IMR-90 (cell line): Measurements from ENCODE around the gene SLC18A3. TPM values are rescaled to one million over a fixed set of nuclear protein-coding genes. Genes with fewer than 3 reads are reported as not detected.

Source experiments
- ATAC-seq: fragments of 200-7000 bp; cut with Tn5 transposase; 2 replicates; pipeline ENCODE4 v1.9.1; 2020; ENCODE audit warnings: low read depth, mild to moderate bottlenecking, moderate library complexity
- BruUV-seq: library from RNA; stranded (reverse); fragments of 400-500 nt; replicated peaks from 2 replicates; lab custom pipeline; 2021; lab: Mats Ljungman, UMichigan
- CTCF ChIA-PET: fragments of 300-600 bp; formaldehyde crosslinking; extraction: SDS; loops from one replicate; lab custom pipeline; 2021; ENCODE audit warnings: antibody characterized with exemption; lab: Yijun Ruan, JAX
- POLR2A ChIA-PET: fragments of 300-600 bp; sonication (Branson Sonifier 250); formaldehyde crosslinking; loops from one replicate; lab custom pipeline; 2022; ENCODE audit warnings: antibody characterized with exemption; ENCODE audit not compliant: unreplicated experiment; lab: Charles Lee
- DNase-seq: peaks from one replicate; pipeline ENCODE4 v3.0.0; 2013
- H2AFZ ChIP-seq: replicated peaks from 2 replicates; pipeline ENCODE3; 2013; ENCODE audit warnings: low read length, mild to moderate bottlenecking; ENCODE audit not compliant: poor library complexity
- H2AK5ac ChIP-seq: 2 replicates; pipeline ENCODE4 v1.6.1; 2013; ENCODE audit warnings: low read depth, low read length, inconsistent platforms
- H2AK9ac ChIP-seq: replicated peaks from 2 replicates; pipeline ENCODE3; 2013; ENCODE audit warnings: mild to moderate bottlenecking, low read depth, low read length, moderate library complexity; ENCODE audit not compliant: poor library complexity
- H2BK120ac ChIP-seq: 2 replicates; pipeline ENCODE4 v1.6.1; 2013; ENCODE audit warnings: low read depth, low read length, inconsistent platforms
- H2BK15ac ChIP-seq: 3 replicates; pipeline ENCODE4 v1.6.1; 2013; ENCODE audit warnings: low read depth, low read length, inconsistent platforms
- H2BK20ac ChIP-seq: 2 replicates; pipeline ENCODE4 v1.6.1; 2013; ENCODE audit warnings: low read depth, mild to moderate bottlenecking, inconsistent platforms, low read length, moderate library complexity
- H2BK5ac ChIP-seq: 2 replicates; pipeline ENCODE4 v1.6.1; 2013; ENCODE audit warnings: mild to moderate bottlenecking, low read depth, low read length, inconsistent platforms; ENCODE audit not compliant: poor library complexity, severe bottlenecking
- H3K14ac ChIP-seq: replicated peaks from 2 replicates; pipeline ENCODE4 v1.6.1; 2013; ENCODE audit warnings: low read depth, low read length, inconsistent platforms
- H3K18ac ChIP-seq: 2 replicates; pipeline ENCODE4 v1.6.1; 2013; ENCODE audit warnings: low read depth, low read length, control low read depth
- H3K23ac ChIP-seq: 2 replicates; pipeline ENCODE4 v1.6.1; 2013; ENCODE audit warnings: low read depth, low read length, inconsistent platforms
- H3K27ac ChIP-seq: 2 replicates; pipeline ENCODE4 v1.5.1; 2013; ENCODE audit warnings: mild to moderate bottlenecking, control low read depth, low read length; ENCODE audit not compliant: insufficient read depth
- H3K27me3 ChIP-seq: 2 replicates; pipeline ENCODE4 v1.6.1; 2013; ENCODE audit warnings: low read length; ENCODE audit not compliant: control insufficient read depth, insufficient read depth
- H3K36me3 ChIP-seq: 2 replicates; pipeline ENCODE4 v1.6.1; 2013; ENCODE audit warnings: low read length, mixed read lengths; ENCODE audit not compliant: control insufficient read depth, insufficient read depth
- H3K4ac ChIP-seq: 2 replicates; pipeline ENCODE4 v1.6.1; 2013; ENCODE audit warnings: low read depth, low read length, inconsistent platforms
- H3K4me1 ChIP-seq: 2 replicates; pipeline ENCODE4 v1.6.1; 2013; ENCODE audit warnings: low read length, mixed read lengths; ENCODE audit not compliant: control insufficient read depth, insufficient read depth
- H3K4me2 ChIP-seq: 2 replicates; pipeline ENCODE4 v1.6.1; 2013; ENCODE audit warnings: low read depth, mild to moderate bottlenecking, control low read depth, low read length, moderate library complexity
- H3K4me3 ChIP-seq: 2 replicates; pipeline ENCODE4 v1.5.1; 2013; ENCODE audit warnings: low read depth, mild to moderate bottlenecking, control low read depth, low read length, moderate library complexity; ENCODE audit not compliant: insufficient read depth
- H3K56ac ChIP-seq: 2 replicates; pipeline ENCODE4 v1.6.1; 2013; ENCODE audit warnings: low read length, inconsistent platforms; ENCODE audit not compliant: insufficient read depth; ENCODE audit errors: extremely low read depth
- H3K79me1 ChIP-seq, 2 experiments: 2 replicates each; pipeline ENCODE4 v1.6.1; 2013; ENCODE audit warnings: low read length in 2 of 2, inconsistent platforms in 1 of 2, low read depth in 1 of 2
- H3K9ac ChIP-seq: 2 replicates; pipeline ENCODE4 v1.6.1; 2013; ENCODE audit warnings: low read depth, low read length, control low read depth
- H3K9me1 ChIP-seq: 2 replicates; pipeline ENCODE4 v1.6.1; 2013; ENCODE audit warnings: low read length, inconsistent platforms; ENCODE audit not compliant: insufficient read depth
- H3K9me3 ChIP-seq: 2 replicates; pipeline ENCODE4 v1.6.1; 2013; ENCODE audit warnings: low read length; ENCODE audit not compliant: control insufficient read depth, insufficient read depth
- H4K20me1 ChIP-seq: 2 replicates; pipeline ENCODE4 v1.6.1; 2013; ENCODE audit warnings: low read length, inconsistent platforms; ENCODE audit not compliant: insufficient read depth
- H4K5ac ChIP-seq: 2 replicates; pipeline ENCODE4 v1.6.1; 2013; ENCODE audit warnings: mild to moderate bottlenecking, low read depth, low read length, control low read depth
- H4K8ac ChIP-seq, 2 experiments: 2 replicates each; pipeline ENCODE4 v1.6.1; 2013; ENCODE audit warnings: low read depth in 2 of 2, low read length in 2 of 2, control low read depth in 1 of 2, inconsistent platforms in 1 of 2
- H4K91ac ChIP-seq: 2 replicates; pipeline ENCODE4 v1.6.1; 2013; ENCODE audit warnings: low read depth, low read length, inconsistent platforms; ENCODE audit not compliant: insufficient read depth
- BHLHE40 ChIP-seq: fragments of 150-350 bp; IDR thresholded peaks from 2 replicates; pipeline ENCODE4 v1.6.1; 2016; ENCODE audit warnings: mild to moderate bottlenecking, low read depth, low read length
- CHD1 ChIP-seq: IDR thresholded peaks from 2 replicates; pipeline ENCODE4 v1.6.1; 2012; ENCODE audit warnings: low read depth, low read length, improper control_type of control experiment
- CTCF ChIP-seq: conservative IDR thresholded peaks from 2 replicates; pipeline ENCODE4 v1.5.1; 2012; ENCODE audit warnings: mild to moderate bottlenecking, low read depth, low read length, improper control_type of control experiment
- ELK1 ChIP-seq: fragments of 150-350 bp; IDR thresholded peaks from 2 replicates; pipeline ENCODE4 v1.6.1; 2016; ENCODE audit warnings: low read depth, mild to moderate bottlenecking, low read length, moderate library complexity, borderline replicate concordance
- FOS ChIP-seq: fragments of 150-350 bp; IDR thresholded peaks from 2 replicates; pipeline ENCODE4 v1.6.1; 2016; ENCODE audit warnings: low read depth, low read length
- MAFK ChIP-seq: IDR thresholded peaks from 2 replicates; pipeline ENCODE4 v1.6.1; 2012; ENCODE audit warnings: low read depth, low read length, improper control_type of control experiment
- MAZ ChIP-seq: IDR thresholded peaks from 2 replicates; pipeline ENCODE4 v1.6.1; 2012; ENCODE audit warnings: low read depth, mild to moderate bottlenecking, low read length, improper control_type of control experiment, moderate library complexity, borderline replicate concordance
- MXI1 ChIP-seq: IDR thresholded peaks from 2 replicates; pipeline ENCODE4 v1.6.1; 2012; ENCODE audit warnings: low read depth, mild to moderate bottlenecking, low read length, moderate library complexity, borderline replicate concordance
- NFE2L2 ChIP-seq: fragments of 150-350 bp; IDR thresholded peaks from 2 replicates; pipeline ENCODE4 v1.6.1; 2016; ENCODE audit warnings: low read depth, mild to moderate bottlenecking, low read length
- POLR2A ChIP-seq: IDR thresholded peaks from 2 replicates; pipeline ENCODE4 v1.6.1; 2012; ENCODE audit warnings: mild to moderate bottlenecking, low read depth, low read length
- RAD21 ChIP-seq: IDR thresholded peaks from 2 replicates; pipeline ENCODE4 v1.6.1; 2012; ENCODE audit warnings: low read length, improper control_type of control experiment
- RCOR1 ChIP-seq: IDR thresholded peaks from 2 replicates; pipeline ENCODE4 v1.6.1; 2012; ENCODE audit warnings: mild to moderate bottlenecking, low read length, improper control_type of control experiment; ENCODE audit not compliant: insufficient replicate concordance
- RFX5 ChIP-seq: IDR thresholded peaks from 2 replicates; pipeline ENCODE4 v1.8.0; 2012; ENCODE audit warnings: low read depth, mild to moderate bottlenecking, low read length, moderate library complexity
- SMC3 ChIP-seq: fragments of 150-350 bp; IDR thresholded peaks from 2 replicates; pipeline ENCODE4 v1.6.1; 2016; ENCODE audit warnings: low read depth, mild to moderate bottlenecking, antibody characterized with exemption, low read length, moderate library complexity
- USF2 ChIP-seq: fragments of 150-350 bp; IDR thresholded peaks from 2 replicates; pipeline ENCODE4 v1.6.1; 2017; ENCODE audit warnings: mild to moderate bottlenecking, antibody characterized with exemption, low read length, low read depth
- WGBS, 2 experiments: methylation state at CpG; one replicate each; pipeline versions ENCODE4 v1.1.5 to v1.1.7; 2013; ENCODE audit warnings: missing lambda C conversion rate in 2 of 2; ENCODE audit not compliant: insufficient read length in 1 of 2; ENCODE audit errors: extremely low coverage in 2 of 2; 5-methylcytosine and 5-hydroxymethylcytosine counted together
- dilution Hi-C: fragments of 300-500 bp; cut with HindIII; formaldehyde crosslinking; loops from one replicate; pipeline ENCODE4 v1.14.3; 2018; ENCODE audit warnings: low sequenced_read_pairs; ENCODE audit not compliant: unreplicated experiment
- in situ Hi-C: fragments of 300-500 bp; cut with MboI; formaldehyde crosslinking; loops from 3 replicates; pipeline ENCODE4 v1.14.3; 2019; ENCODE audit warnings: low sequenced_read_pairs, inconsistent platforms, mixed read lengths
- intact Hi-C: fragments of 100-400 bp; cut with micrococcal nuclease; formaldehyde crosslinking; loops from 2 replicates; pipeline ENCODE4 v1.10.0; 2022
- polyA plus RNA-seq, 3 experiments: library from polyadenylated mRNA; depleted of rRNA; stranded (reverse); fragments of >200 nt; gene quantifications; 2 replicates each; pipeline ENCODE4 v1.2.3, GENCODE V29; 2012; ENCODE audit warnings: low replicate concordance in 1 of 3
- total RNA-seq: library from RNA; depleted of rRNA; stranded (reverse); fragments of >200 nt; gene quantifications from 2 replicates; pipeline ENCODE4 v1.2.3, GENCODE V29; 2012

SLC18A3 gene
- total and polyA plus RNA-seq, 2 of the 4 experiments (the other 2 are of a cell fraction), result not detected

- no peak for DNase-seq
- no peak for ATAC-seq
- Histone ChIP-seq H2BK120ac (no peak overlapping the region), H4K20me1 (no peaks in the 10 kb centered on the region), H4K5ac (no peak overlapping the region), H2BK5ac (no peak overlapping the region), H4K8ac (no peak overlapping the region), H3K18ac (no peak overlapping the region), H3K4me3 (no peak overlapping the region), H3K79me1 (no peaks in the 10 kb centered on the region), H3K9me3 (no peaks in the 10 kb centered on the region), H2BK15ac (no peak overlapping the region), H3K27ac (no peak overlapping the region), H4K91ac (no peak overlapping the region), H3K4ac (no peak overlapping the region), H3K23ac (no peak overlapping the region), H3K36me3 (no peaks in the 10 kb centered on the region), H3K4me1 (no peaks in the 10 kb centered on the region), H3K56ac (no peak overlapping the region), H3K27me3 (peaks cover 9% of the 10 kb centered on the region), H3K9me1 (no peaks in the 10 kb centered on the region), H3K14ac (no peak overlapping the region), H2AK5ac (no peak overlapping the region), H3K9ac (no peak overlapping the region), H2BK20ac (no peak overlapping the region), H3K4me2 (no peak overlapping the region), H2AK9ac (no peak overlapping the region), H2AFZ (no peak overlapping the region)
- dilution Hi-C loops (no loop called here), intact Hi-C loops (no loop called here), in situ Hi-C loops (no loop called here)
- TF ChIP-seq FOS (no peak), MAZ (no peak), USF2 (no peak), NFE2L2 (no peak), SMC3 (no peak), RAD21 (no peak), MAFK (no peak), POLR2A (no peak), BHLHE40 (no peak), CHD1 (no peak), RFX5 (no peak), MXI1 (no peak), CTCF (no peak), RCOR1 (no peak), ELK1 (no peak)
- BruUV-seq, result no TSS peak
- ChIA-PET POLR2A (no interaction called here), CTCF (no interaction called here)
- 17% methylated on average over 2 of the region's 18 CpGs; no CpG with 5 or more reads in 1 of the 2 experiments for WGBS, 2 experiments
Observed at GRCh38 chr10:49647985-49648795, 38.1 kb downstream of the SLC18A3 start.
